Psoas muscle (tissue), 8 donors: ENCODE measurements around the gene ATP6V0E2. TPM values are rescaled to one million over a fixed set of nuclear protein-coding genes. Genes with fewer than 3 reads are reported as not detected.

Experiments
- ATAC-seq, 4 donors: fragments of 200-7000 bp; cut with Tn5 transposase; one replicate each; pipeline ENCODE4 v1.9.1; 2020; ENCODE audit warnings: moderate library complexity in 3 of 4, mild to moderate bottlenecking in 2 of 4
- DNase-seq, 2 donors: peaks; one replicate each; pipeline ENCODE4 v3.0.0-alpha.2; 2020
- H3K27ac ChIP-seq: fragments of 200-600 bp; one replicate; pipeline ENCODE4 v1.8.0; 2022
- H3K27me3 ChIP-seq, 3 donors: fragments of 200-600 bp in 1 of 3; one replicate each; pipeline versions ENCODE4 v1.6.1 to v1.8.0; 2013 to 2022; ENCODE audit warnings: low read length in 2 of 3, mild to moderate bottlenecking in 2 of 3, moderate library complexity in 1 of 3; ENCODE audit not compliant: insufficient read depth in 3 of 3
- H3K36me3 ChIP-seq, 2 donors: fragments of 200-600 bp in 1 of 2; one replicate each; pipeline versions ENCODE4 v1.6.1 to v1.8.0; 2013 to 2022; ENCODE audit warnings: low read depth in 1 of 2, mild to moderate bottlenecking in 1 of 2, moderate library complexity in 1 of 2; ENCODE audit not compliant: insufficient read depth in 1 of 2
- H3K4me1 ChIP-seq: fragments of 200-600 bp; one replicate; pipeline ENCODE4 v1.8.0; 2022
- H3K4me3 ChIP-seq: fragments of 200-600 bp; one replicate; pipeline ENCODE4 v1.8.0; 2022; ENCODE audit warnings: mild to moderate bottlenecking
- H3K9me3 ChIP-seq: fragments of 200-600 bp; one replicate; pipeline ENCODE4 v1.8.0; 2022
- WGBS, 3 donors: extraction: QIAGEN DNeasy Blood & Tissue Kit; methylation state at CpG; one replicate each; pipeline versions ENCODE4 v1.1.6 to v1.1.7; 2013; 5-methylcytosine and 5-hydroxymethylcytosine counted together
- intact Hi-C, 2 donors: fragments of 100-400 bp; cut with DNase I; formaldehyde crosslinking; loops; one replicate each; pipeline versions ENCODE4 v1.11.0 to v1.14.2; 2022
- polyA plus RNA-seq, 3 donors: library from polyadenylated mRNA; stranded (reverse); fragments of 200-250 nt; gene quantifications; one replicate each; pipeline ENCODE4 v1.2.3, GENCODE V29; 2013
- total RNA-seq, 4 donors: library from RNA; stranded (reverse); fragmentation: NEBNext Ultra II Directional in 2 of 4; extraction: Animal tissue kit (Norgen Biotek cat#: 25700) in 2 of 4; gene quantifications; one replicate each; pipeline versions ENCODE4 v1.2.1 to v1.2.4, GENCODE V29; 2021 to 2023
- TF ChIP-seq, protein P1 (sequence below): fragments of 200-600 bp; IDR thresholded peaks from one replicate; pipeline ENCODE4 v1.8.0; 2022; ENCODE audit warnings: antibody characterized with exemption
- donor health status: healthy with polysubstance abuse.
- donor health status: DM: no; HTN: no; CAD: no; lungs with moderate emphysema.
- donor health status: Bipolar disorder and iron deficiency.
- donor health status: healthy.
- donor health status: DM: yes; HTN: yes; CAD: no.
- donor health status: DM: no; HTN: no; CAD: no.
- donor health status: DM: no; HTN: no; CAD: no.
- donor health status: DM: yes; HTN: yes; CAD: no.

ATP6V0E2 gene
- total and polyA plus RNA-seq, 7 donors: 3.7 to 12.8 (median 11.3) TPM

DNA sequence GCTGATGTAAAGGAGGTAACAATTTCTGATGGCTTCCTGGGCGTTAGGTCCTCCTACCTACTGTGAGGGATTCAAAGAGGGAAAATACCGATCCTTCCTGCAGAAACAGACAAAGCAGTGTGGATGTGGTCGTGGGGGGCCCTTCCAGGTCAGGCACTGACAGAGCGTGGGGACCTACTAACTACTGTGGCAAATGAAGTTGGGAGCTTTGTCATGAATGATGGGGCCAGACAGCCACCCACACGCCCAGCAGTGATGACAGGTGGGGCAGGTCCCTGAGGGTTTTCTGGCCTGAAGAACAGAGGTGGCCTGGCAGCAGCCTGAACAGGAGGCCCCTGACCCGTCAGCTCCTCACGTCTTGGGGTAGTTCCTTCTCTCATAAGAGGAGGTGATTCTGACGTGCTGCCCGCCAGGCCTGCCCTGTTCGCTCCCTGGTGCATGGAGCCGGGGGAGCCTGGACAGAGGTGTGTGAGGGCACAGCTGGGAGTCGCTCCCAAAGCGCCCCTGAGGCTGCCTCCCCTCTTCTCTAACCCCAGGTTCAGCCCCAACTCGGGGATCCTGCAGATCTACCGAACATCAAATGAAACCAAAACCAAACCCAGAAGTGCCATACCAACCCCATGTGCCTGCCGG lies 4.2 kb downstream of the ATP6V0E2 start:
- TF ChIP-seq, protein P1, sequence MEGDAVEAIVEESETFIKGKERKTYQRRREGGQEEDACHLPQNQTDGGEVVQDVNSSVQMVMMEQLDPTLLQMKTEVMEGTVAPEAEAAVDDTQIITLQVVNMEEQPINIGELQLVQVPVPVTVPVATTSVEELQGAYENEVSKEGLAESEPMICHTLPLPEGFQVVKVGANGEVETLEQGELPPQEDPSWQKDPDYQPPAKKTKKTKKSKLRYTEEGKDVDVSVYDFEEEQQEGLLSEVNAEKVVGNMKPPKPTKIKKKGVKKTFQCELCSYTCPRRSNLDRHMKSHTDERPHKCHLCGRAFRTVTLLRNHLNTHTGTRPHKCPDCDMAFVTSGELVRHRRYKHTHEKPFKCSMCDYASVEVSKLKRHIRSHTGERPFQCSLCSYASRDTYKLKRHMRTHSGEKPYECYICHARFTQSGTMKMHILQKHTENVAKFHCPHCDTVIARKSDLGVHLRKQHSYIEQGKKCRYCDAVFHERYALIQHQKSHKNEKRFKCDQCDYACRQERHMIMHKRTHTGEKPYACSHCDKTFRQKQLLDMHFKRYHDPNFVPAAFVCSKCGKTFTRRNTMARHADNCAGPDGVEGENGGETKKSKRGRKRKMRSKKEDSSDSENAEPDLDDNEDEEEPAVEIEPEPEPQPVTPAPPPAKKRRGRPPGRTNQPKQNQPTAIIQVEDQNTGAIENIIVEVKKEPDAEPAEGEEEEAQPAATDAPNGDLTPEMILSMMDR: no peak
- no peaks in the 10 kb centered on the region for H3K27me3 ChIP-seq
- H3K4me3 ChIP-seq: no peak overlapping the region
- H3K9me3 ChIP-seq: no peaks in the 10 kb centered on the region
- intact Hi-C loops: no loop called here
- peaks cover 7% of the 10 kb centered on the region for H3K4me1 ChIP-seq
- DNase-seq (no peak), ATAC-seq (no peak)
- 78 to 91% (median 80%) methylated on average over 16 of the region's 16 CpGs for WGBS, 3 donors
- no peak overlapping the region for H3K27ac ChIP-seq
- no peaks in the 10 kb centered on the region for H3K36me3 ChIP-seq

DNA sequence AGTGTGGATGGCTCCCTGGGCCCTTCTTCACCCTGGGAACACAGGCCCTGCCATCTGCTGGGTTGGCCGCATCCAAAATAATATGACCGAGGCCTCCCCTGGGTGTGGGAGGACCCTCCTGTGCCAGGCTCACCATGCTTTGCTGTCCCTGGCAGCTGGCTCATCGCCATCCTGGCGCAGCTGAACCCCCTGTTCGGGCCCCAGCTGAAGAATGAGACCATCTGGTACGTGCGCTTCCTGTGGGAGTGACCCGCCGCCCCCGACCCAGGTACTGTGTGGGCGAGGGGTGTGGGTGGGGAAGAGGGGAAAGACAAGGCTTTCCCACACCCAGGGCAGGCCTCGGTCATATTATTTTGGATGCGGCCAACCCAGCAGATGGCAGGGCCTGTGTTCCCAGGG lies 4.8 kb downstream of the ATP6V0E2 start:
- Histone ChIP-seq H3K27ac (no peak overlapping the region), H3K9me3 (no peaks in the 10 kb centered on the region), H3K4me3 (no peak overlapping the region), H3K27me3 (no peaks in the 10 kb centered on the region), H3K36me3 (no peaks in the 10 kb centered on the region), H3K4me1 (peaks cover 7% of the 10 kb centered on the region)
- TF ChIP-seq, protein P1: no peak
- ATAC-seq (no peak), DNase-seq (no peak)
- intact Hi-C loops: no loop called here
- WGBS, 3 donors: 58 to 79% (median 59%) methylated on average over 11 to 13 of the region's 13 CpGs

DNA sequence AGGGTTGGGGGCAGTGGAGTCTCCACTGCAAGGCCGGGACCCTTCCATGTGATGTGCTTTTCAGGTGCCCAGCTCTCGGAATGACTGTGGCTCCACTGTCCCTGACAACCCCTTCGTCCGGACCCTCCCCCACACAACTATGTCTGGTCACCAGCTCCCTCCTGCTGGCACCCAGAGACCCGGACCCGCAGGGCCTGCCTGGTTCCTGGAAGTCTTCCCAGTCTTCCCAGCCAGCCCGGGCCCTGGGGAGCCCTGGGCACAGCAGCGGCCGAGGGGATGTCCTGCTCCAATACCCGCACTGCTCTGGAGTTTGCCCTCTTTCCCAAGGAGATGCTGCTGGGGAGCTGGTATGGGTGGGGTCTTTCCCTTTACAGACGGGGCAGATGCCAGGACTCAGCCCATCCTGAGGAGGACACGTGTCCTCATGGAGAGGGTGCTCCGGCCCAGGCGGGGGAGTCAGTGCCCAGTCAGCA lies 5.5 kb downstream of the ATP6V0E2 start:
- ATAC-seq: no peak
- H3K27ac ChIP-seq: no peak overlapping the region
- 72 to 82% (median 76%) methylated on average over 14 of the region's 14 CpGs for WGBS, 3 donors
- peaks cover 3% of the 10 kb centered on the region for H3K4me1 ChIP-seq
- H3K27me3 ChIP-seq: no peaks in the 10 kb centered on the region
- intact Hi-C loops: no loop called here
- TF ChIP-seq, protein P1: no peak
- H3K4me3 ChIP-seq: no peak overlapping the region
- DNase-seq: no peak
- H3K36me3 ChIP-seq: no peaks in the 10 kb centered on the region
- H3K9me3 ChIP-seq: no peaks in the 10 kb centered on the region

DNA sequence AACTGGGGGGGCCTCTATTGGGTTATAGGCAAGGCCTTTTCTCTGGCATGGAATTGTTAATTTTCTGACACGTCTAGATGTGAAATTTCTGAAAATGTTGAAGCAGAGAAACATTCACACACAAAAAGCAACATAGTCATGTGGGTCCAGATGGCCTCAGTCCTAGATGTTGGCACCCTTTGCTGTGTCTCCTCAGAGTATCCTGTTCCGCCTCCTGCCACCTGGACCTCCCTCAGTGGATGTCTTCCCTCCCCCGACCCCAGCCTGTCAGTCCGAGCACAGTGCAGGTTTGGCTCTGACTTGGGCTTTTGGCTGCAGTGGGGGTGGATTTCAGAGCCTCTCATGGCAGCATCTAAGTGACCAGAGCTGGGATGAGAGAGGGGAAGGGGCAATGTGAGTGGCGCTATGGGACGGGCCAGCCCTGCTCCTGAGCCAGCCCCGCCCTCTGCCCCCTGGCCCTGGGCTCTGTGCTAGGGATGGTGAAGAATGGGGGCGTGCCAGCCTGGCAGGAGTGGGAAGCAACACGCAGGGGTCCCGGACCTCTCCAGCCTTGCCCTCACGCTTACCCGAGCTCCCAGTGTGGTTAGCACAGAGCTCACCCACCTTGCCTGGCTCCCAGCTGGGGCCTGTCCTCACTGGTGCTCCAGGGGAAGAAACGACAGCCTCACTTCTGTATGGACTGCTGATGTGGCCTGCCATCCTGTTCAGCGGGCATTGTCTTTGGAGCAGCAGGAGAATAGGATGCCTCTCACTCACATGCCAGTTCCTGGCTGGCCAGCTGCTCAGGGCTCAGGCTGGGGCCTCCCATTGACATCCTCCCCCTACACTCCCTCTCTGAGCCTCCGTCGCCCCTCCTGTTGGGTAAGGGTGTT lies 6.2 kb downstream of the ATP6V0E2 start:
- intact Hi-C loops: loop anchor here in 1 of 2 donors (10.0 kb wide), 1 partner anchor 165 kb away; no protein-coding TSS in a partner anchor
- Histone ChIP-seq H3K27ac (no peak overlapping the region), H3K36me3 (no peaks in the 10 kb centered on the region), H3K4me3 (no peak overlapping the region), H3K9me3 (no peaks in the 10 kb centered on the region), H3K4me1 (no peaks in the 10 kb centered on the region), H3K27me3 (no peaks in the 10 kb centered on the region)
- WGBS, 3 donors: 76 to 82% (median 77%) methylated on average over 16 of the region's 16 CpGs
- ATAC-seq: no peak
- DNase-seq: no peak
- TF ChIP-seq, protein P1: no peak
